ENCODE measurements around the gene ADARB2.

Gene ADARB2

GRCh38 chr10:1687623-1688150 is 49.6 kb downstream of the ADARB2 start:
- H3K36me3 ChIP-seq: no peaks in the 10 kb centered on the region
- H3K4me1 ChIP-seq: no peaks in the 10 kb centered on the region
- H3K27me3 ChIP-seq: no peaks in the 10 kb centered on the region
- no peak for DNase-seq
- no peak for TF ChIP-seq CTCF (IDR thresholded peaks at IDR 0.05; ENCODE audit: low read depth, low read length)
- no peaks in the 10 kb centered on the region for H3K9me3 ChIP-seq
- no peak overlapping the region for H3K4me3 ChIP-seq (ENCODE audit: low read depth, low read length)

GRCh38 chr10:1687190-1687589 is 50.1 kb downstream of the ADARB2 start:
- Histone ChIP-seq H3K9me3 (no peaks in the 10 kb centered on the region), H3K4me3 (ENCODE audit: low read depth, low read length) (no peak overlapping the region), H3K4me1 (no peaks in the 10 kb centered on the region), H3K36me3 (no peaks in the 10 kb centered on the region), H3K27me3 (no peaks in the 10 kb centered on the region)
- DNase-seq: no peak
- no peak for TF ChIP-seq CTCF (IDR thresholded peaks at IDR 0.05; ENCODE audit: low read depth, low read length)

- DNase-seq: no peak
- Histone ChIP-seq H3K9me3 (no peaks in the 10 kb centered on the region), H3K36me3 (no peaks in the 10 kb centered on the region), H3K4me3 (ENCODE audit: low read depth, low read length) (no peak overlapping the region), H3K4me1 (no peaks in the 10 kb centered on the region), H3K27me3 (no peaks in the 10 kb centered on the region)
- TF ChIP-seq CTCF (IDR thresholded peaks at IDR 0.05; ENCODE audit: low read depth, low read length): no peak
Measured at GRCh38 chr10:1686491-1686749, 50.9 kb downstream of the ADARB2 start.

- H3K4me3 ChIP-seq (ENCODE audit: low read depth, low read length): no peak overlapping the region
- no peak for DNase-seq
- no peaks in the 10 kb centered on the region for H3K4me1 ChIP-seq
- H3K9me3 ChIP-seq: no peaks in the 10 kb centered on the region
- TF ChIP-seq CTCF (IDR thresholded peaks at IDR 0.05; ENCODE audit: low read depth, low read length): no peak
- H3K36me3 ChIP-seq: no peaks in the 10 kb centered on the region
- H3K27me3 ChIP-seq: no peaks in the 10 kb centered on the region
Measured at GRCh38 chr10:1685699-1686490, 51.4 kb downstream of the ADARB2 start.

- TF ChIP-seq CTCF (IDR thresholded peaks at IDR 0.05; ENCODE audit: low read depth, low read length): no peak
Measured at GRCh38 chr10:1684991-1685390, 52.3 kb downstream of the ADARB2 start.

GRCh38 chr10:1683649-1684048 is 53.7 kb downstream of the ADARB2 start:
- no peak for DNase-seq
- H3K4me1 ChIP-seq: no peaks in the 10 kb centered on the region
- H3K9me3 ChIP-seq: no peaks in the 10 kb centered on the region
- H3K27me3 ChIP-seq: no peaks in the 10 kb centered on the region
- no peak for TF ChIP-seq CTCF (IDR thresholded peaks at IDR 0.05; ENCODE audit: low read depth, low read length)
- H3K4me3 ChIP-seq (ENCODE audit: low read depth, low read length): no peak overlapping the region
- H3K36me3 ChIP-seq: no peaks in the 10 kb centered on the region

More at GRCh38 chr10:1684991-1685390, 52.3 kb downstream of the ADARB2 start:
- H3K4me3 ChIP-seq (ENCODE audit: low read depth, low read length): no peak overlapping the region
- no peaks in the 10 kb centered on the region for H3K27me3 ChIP-seq
- H3K4me1 ChIP-seq: no peaks in the 10 kb centered on the region
- DNase-seq: no peak
- H3K9me3 ChIP-seq: no peaks in the 10 kb centered on the region
- H3K36me3 ChIP-seq: no peaks in the 10 kb centered on the region

Data from BE2C (cell line).